PC-9 (cell line): Measurements from ENCODE around the gene SLC6A9. TPM values are rescaled to one million over a fixed set of nuclear protein-coding genes. Genes with fewer than 3 reads are reported as not detected.
A peak's percentile ranks its signal among the peaks of the same experiment; 100 is the strongest.

Experiments
- BruUV-seq: library from RNA; stranded (reverse); fragments of 400-500 nt; replicated peaks from 2 replicates; lab custom pipeline; 2021; lab: Mats Ljungman, UMichigan
- CTCF ChIA-PET: fragments of 300-600 bp; sonication (Branson Sonifier 250); formaldehyde crosslinking; loops from one replicate; lab custom pipeline; 2022; ENCODE audit warnings: antibody characterized with exemption; lab: Charles Lee
- POLR2A ChIA-PET: fragments of 300-600 bp; sonication (Branson Sonifier 250); formaldehyde crosslinking; loops from one replicate; lab custom pipeline; 2022; ENCODE audit warnings: antibody characterized with exemption; ENCODE audit not compliant: unreplicated experiment; lab: Charles Lee
- DNase-seq, 2 experiments: peaks; one replicate each; pipeline versions ENCODE4 v3.0.0 to v3.0.0-alpha.2; 2015 to 2022; ENCODE audit warnings: mixed read lengths in 1 of 2
- H2AFZ ChIP-seq: fragments of 200-600 bp; sonication (generic); 2 replicates; pipeline ENCODE4 v1.8.1; 2017; ENCODE audit warnings: antibody characterized with exemption
- H3F3A ChIP-seq: fragments of 200-600 bp; sonication (generic); 2 replicates; pipeline ENCODE4 v1.8.1; 2017; ENCODE audit warnings: antibody characterized with exemption, mild to moderate bottlenecking, low read depth; ENCODE audit not compliant: insufficient read depth
- H3K27ac ChIP-seq: fragments of 200-600 bp; sonication (generic); 2 replicates; pipeline ENCODE4 v1.6.1; 2016; ENCODE audit warnings: mixed run types
- H3K27me3 ChIP-seq: fragments of 200-600 bp; sonication (generic); 2 replicates; pipeline ENCODE4 v1.6.1; 2016; ENCODE audit warnings: low read depth, mixed run types; ENCODE audit not compliant: insufficient read depth
- H3K36me3 ChIP-seq: fragments of 200-600 bp; sonication (generic); 2 replicates; pipeline ENCODE4 v1.6.1; 2016; ENCODE audit warnings: low read depth, mixed run types
- H3K4me1 ChIP-seq: fragments of 200-600 bp; sonication (generic); replicated peaks from 2 replicates; pipeline ENCODE4 v1.6.1; 2016; ENCODE audit warnings: mixed run types; ENCODE audit not compliant: insufficient read depth
- H3K4me2 ChIP-seq: fragments of 200-600 bp; sonication (generic); 2 replicates; pipeline ENCODE4 v1.6.1; 2017; ENCODE audit warnings: mixed run types
- H3K4me3 ChIP-seq: fragments of 200-600 bp; sonication (generic); 2 replicates; pipeline ENCODE4 v1.6.1; 2016; ENCODE audit warnings: mixed run types
- H3K79me2 ChIP-seq: fragments of 200-600 bp; sonication (generic); 2 replicates; pipeline ENCODE4 v1.6.1; 2017; ENCODE audit warnings: low read depth, mixed run types
- H3K9me2 ChIP-seq: fragments of 200-600 bp; sonication (generic); 2 replicates; pipeline ENCODE4 v1.8.1; 2017; ENCODE audit warnings: mild to moderate bottlenecking; ENCODE audit not compliant: insufficient read depth
- H3K9me3 ChIP-seq: fragments of 200-600 bp; sonication (generic); 2 replicates; pipeline ENCODE4 v1.8.1; 2016; ENCODE audit warnings: low read depth; ENCODE audit not compliant: insufficient read depth
- H4K20me1 ChIP-seq: fragments of 200-600 bp; sonication (generic); 2 replicates; pipeline ENCODE4 v1.8.1; 2017; ENCODE audit not compliant: insufficient read depth
- EZH2 ChIP-seq: fragments of 200-600 bp; sonication (generic); IDR thresholded peaks from 2 replicates; pipeline ENCODE4 v1.8.0; 2017; ENCODE audit warnings: antibody characterized with exemption, low read depth
- intact Hi-C: fragments of 100-400 bp; cut with micrococcal nuclease; formaldehyde crosslinking; loops from one replicate; pipeline ENCODE4 v1.10.0; 2022; ENCODE audit not compliant: unreplicated experiment
- total RNA-seq: library from RNA; stranded (reverse); gene quantifications from 2 replicates; pipeline ENCODE4 v1.2.3, GENCODE V29; 2021
- TF ChIP-seq, protein P1 (sequence below): fragments of 200-600 bp; sonication (generic); conservative IDR thresholded peaks from 2 replicates; pipeline ENCODE4 v1.6.1; 2017; ENCODE audit warnings: mixed run types, antibody characterized with exemption, mild to moderate bottlenecking, moderate library complexity

SLC6A9 gene
- total RNA-seq, 1 experiment from 2014 or later = 70.1 TPM

DNA sequence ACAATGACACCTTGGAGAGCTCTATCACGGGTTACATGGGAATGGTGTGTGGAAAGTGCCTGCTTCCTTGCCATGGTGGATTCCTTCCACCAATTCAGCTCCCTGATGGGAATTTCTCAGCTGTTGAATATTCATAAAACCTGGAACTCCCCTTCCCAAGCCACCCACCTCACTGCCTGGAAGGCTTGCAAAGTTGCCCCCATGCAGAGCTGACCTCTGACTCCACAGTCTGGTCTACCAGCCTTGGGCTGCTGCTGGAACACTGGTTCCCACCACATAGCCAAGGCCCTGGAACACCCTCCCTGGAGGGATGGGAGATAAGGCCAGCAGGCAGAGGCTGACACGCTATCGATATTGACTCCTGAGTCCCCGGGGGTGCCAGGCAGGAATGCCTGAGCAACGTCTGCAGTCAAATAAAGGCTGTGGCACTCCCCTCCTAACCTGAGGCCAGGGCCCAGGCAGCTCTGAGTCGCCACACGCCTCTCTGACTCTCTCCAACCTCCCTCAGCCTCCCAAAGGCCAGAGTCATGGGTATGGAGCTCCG, 31.1 kb downstream of the SLC6A9 start:
- Histone ChIP-seq H4K20me1 (peaks cover 7% of the 10 kb centered on the region), H3K27ac (no peak overlapping the region), H3K27me3 (no peaks in the 10 kb centered on the region), H3K79me2 (no peaks in the 10 kb centered on the region), H3K9me3 (no peaks in the 10 kb centered on the region), H3K4me3 (no peak overlapping the region), H3K4me2 (no peak overlapping the region), H3F3A (peaks cover 23% of the 10 kb centered on the region; the same call in 1 of the 2 replicates), H3K4me1 (no peaks in the 10 kb centered on the region), H3K9me2 (no peaks in the 10 kb centered on the region), H2AFZ (no peak overlapping the region), H3K36me3 (peaks cover 16% of the 10 kb centered on the region; the same call in 1 of the 2 replicates)
- POLR2A ChIA-PET = no interaction called here
- no peak for DNase-seq
- no peak for TF ChIP-seq EZH2
- TF ChIP-seq, protein P1, sequence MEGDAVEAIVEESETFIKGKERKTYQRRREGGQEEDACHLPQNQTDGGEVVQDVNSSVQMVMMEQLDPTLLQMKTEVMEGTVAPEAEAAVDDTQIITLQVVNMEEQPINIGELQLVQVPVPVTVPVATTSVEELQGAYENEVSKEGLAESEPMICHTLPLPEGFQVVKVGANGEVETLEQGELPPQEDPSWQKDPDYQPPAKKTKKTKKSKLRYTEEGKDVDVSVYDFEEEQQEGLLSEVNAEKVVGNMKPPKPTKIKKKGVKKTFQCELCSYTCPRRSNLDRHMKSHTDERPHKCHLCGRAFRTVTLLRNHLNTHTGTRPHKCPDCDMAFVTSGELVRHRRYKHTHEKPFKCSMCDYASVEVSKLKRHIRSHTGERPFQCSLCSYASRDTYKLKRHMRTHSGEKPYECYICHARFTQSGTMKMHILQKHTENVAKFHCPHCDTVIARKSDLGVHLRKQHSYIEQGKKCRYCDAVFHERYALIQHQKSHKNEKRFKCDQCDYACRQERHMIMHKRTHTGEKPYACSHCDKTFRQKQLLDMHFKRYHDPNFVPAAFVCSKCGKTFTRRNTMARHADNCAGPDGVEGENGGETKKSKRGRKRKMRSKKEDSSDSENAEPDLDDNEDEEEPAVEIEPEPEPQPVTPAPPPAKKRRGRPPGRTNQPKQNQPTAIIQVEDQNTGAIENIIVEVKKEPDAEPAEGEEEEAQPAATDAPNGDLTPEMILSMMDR = no peak
- intact Hi-C loops = no loop called here
- CTCF ChIA-PET = interaction anchor here (0.7 kb wide), 1 partner anchor 8 kb away, joined by 3 read pairs; no protein-coding TSS in a partner anchor
- BruUV-seq = no TSS peak

DNA sequence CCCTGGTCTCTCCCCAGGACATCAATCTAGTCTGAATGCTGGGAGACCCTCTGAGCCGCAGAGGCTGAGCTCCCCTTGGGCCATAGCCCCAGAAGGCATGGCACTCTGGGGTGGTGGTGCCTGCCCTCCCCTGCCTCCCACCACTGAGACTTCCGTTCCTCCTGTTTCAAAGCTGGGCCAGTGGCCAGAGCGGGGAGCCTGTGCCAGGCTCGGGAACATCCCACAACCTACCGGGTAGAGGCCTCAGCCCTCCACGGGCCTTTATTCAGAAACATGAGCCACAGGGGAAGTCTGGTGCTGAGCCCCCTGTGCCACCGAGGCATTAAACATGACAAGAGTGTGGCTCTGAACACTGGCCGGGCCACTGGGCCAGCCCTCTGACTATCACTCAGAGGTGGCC, 31.8 kb downstream of the SLC6A9 start:
- ChIA-PET CTCF (no interaction called here), POLR2A (interaction anchor here (0.6 kb wide), 1 partner anchor 15 kb away, joined by 9 read pairs; no protein-coding TSS in a partner anchor)
- Histone ChIP-seq H3K27me3 (no peaks in the 10 kb centered on the region), H3K9me3 (no peaks in the 10 kb centered on the region), H3K36me3 (peaks cover 16% of the 10 kb centered on the region; the same call in 1 of the 2 replicates), H3K4me1 (no peaks in the 10 kb centered on the region), H3K9me2 (no peaks in the 10 kb centered on the region), H3K27ac (no peak overlapping the region), H3K4me2 (no peak overlapping the region), H3F3A (peaks cover 25% of the 10 kb centered on the region; the same call in 1 of the 2 replicates), H2AFZ (no peak overlapping the region), H4K20me1 (peaks cover 2% of the 10 kb centered on the region), H3K4me3 (no peak overlapping the region), H3K79me2 (no peaks in the 10 kb centered on the region)
- TF ChIP-seq EZH2 = no peak
- TF ChIP-seq, protein P1 = no peak
- intact Hi-C loops = no loop called here
- no peak for DNase-seq
- no TSS peak for BruUV-seq

DNA sequence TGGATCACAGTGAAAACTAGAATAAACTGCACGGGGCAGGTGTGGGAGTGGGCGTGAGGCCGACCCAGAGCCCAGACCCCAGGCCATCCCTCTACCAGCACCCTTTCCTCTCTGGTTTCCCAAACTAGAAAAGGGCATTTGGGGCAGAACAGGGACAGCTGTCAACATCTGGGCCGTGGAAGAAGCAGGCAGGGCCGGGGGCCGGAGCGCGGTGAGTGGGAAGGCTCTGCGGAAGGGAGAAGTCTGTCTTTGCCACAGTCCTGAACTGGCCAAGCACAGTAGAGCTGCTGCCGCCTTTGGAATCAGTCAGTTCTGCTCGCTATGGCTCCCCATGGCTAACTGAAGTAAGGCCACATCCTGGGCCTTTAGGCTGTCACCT, 33.3 kb downstream of the SLC6A9 start:
- no TSS peak for BruUV-seq
- no peak for TF ChIP-seq EZH2
- TF ChIP-seq, protein P1 = no peak
- H3K79me2 ChIP-seq = no peaks in the 10 kb centered on the region
- peaks cover 34% of the 10 kb centered on the region for H3F3A ChIP-seq
- POLR2A ChIA-PET = no interaction called here
- peak in 1 of 2 experiments; percentile 6 for DNase-seq
- H2AFZ ChIP-seq = no peak overlapping the region
- no peak overlapping the region for H3K4me2 ChIP-seq
- H3K27me3 ChIP-seq = no peaks in the 10 kb centered on the region
- H3K27ac ChIP-seq = no peak overlapping the region
- intact Hi-C loops = no loop called here
- no peaks in the 10 kb centered on the region for H3K9me2 ChIP-seq
- H3K36me3 ChIP-seq = peaks cover 12% of the 10 kb centered on the region; the same call in 1 of the 2 replicates
- no peaks in the 10 kb centered on the region for H3K9me3 ChIP-seq
- H3K4me1 ChIP-seq = 0 out of 2 replicates have a peak, but pooled peaks cover under 1% of the 10 kb centered on the region
- CTCF ChIA-PET = interaction anchor here (0.5 kb wide), 1 partner anchor 50 kb away, joined by 7 read pairs; no protein-coding TSS in a partner anchor
- H4K20me1 ChIP-seq = no peaks in the 10 kb centered on the region; the same call in none of the 2 replicates
- H3K4me3 ChIP-seq = no peak overlapping the region
